CD4-positive, alpha-beta T cell treated with Interleukin-17A for 4 hours (primary cell): ENCODE measurements around the gene SERPING1.
A peak's percentile ranks its signal among the peaks of the same experiment; 100 is the strongest.

ENCODE experiments used
- DNase-seq: peaks from one replicate; pipeline ENCODE4 v3.0.0-alpha.2; 2020; ENCODE audit warnings: mixed read lengths

SERPING1 gene

GRCh38 chr11:57657194-57658022 lies 59.9 kb downstream of the SERPING1 start, which contains the start of gene CLP1:
TSS of gene CLP1 (plus strand) at chr11:57657762. CDS start at chr11:57659477, 1,715 bp downstream.
- peak; percentile 99 for DNase-seq

DNA sequence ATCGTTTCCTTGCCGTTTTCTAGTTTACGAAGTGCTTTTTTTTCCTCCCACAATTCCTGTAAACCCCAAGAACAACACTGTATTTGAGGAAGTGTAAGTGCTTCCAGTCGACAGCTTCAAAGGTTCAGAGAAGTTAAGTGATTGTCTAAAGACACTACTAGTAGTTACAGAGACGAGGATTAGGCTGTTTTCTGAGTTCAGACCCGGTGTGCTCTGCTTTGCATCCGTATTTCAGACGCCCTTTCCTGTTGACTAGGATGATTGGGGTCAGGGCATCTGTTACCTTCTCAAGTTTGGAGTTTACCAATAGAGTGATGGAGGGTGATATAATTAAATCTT lies 60.5 kb downstream of the SERPING1 start:
- no peak for DNase-seq

GRCh38 chr11:57659669-57660068 lies 62.2 kb downstream of the SERPING1 start:
- no peak for DNase-seq

- DNase-seq = no peak
Observed at GRCh38 chr11:57662893-57663292, 65.4 kb downstream of the SERPING1 start.

DNA sequence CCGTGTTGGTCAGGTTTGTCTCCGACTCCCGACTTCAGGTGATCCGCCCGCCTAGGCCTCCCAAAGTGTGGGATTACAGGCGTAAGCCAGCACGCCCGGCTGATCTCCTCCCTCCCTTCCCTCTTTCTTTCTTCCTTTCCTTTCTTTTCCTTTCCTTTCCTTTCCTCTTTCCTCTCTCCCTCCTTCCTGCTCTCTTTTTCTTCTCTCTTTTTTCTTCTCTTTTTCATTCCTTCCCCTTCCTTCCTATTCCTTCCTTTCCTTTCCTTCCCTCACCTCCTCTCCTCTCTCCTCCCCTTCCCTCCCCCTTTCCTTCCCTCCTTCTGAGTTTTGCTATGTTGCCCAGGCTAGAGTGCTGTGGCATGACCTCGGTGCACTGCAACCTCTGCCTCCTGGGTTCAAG lies 66.5 kb downstream of the SERPING1 start:
- DNase-seq = no peak
